ENCODE results near the gene NAALADL2. TPM values are rescaled to one million over a fixed set of nuclear protein-coding genes. Genes with fewer than 3 reads are reported as not detected.

NAALADL2 gene
- total and polyA plus RNA-seq, 2 of the 13 experiments (the other 11 are each of a cell fraction or from before 2014, with no cell fraction given): 0.08 TPM; not detected in 1

GRCh38 chr3:174907027-174907426, 47.9 kb downstream of the NAALADL2 start (continued):
- TF ChIP-seq TERF1 (CRISPR knock-in tag; IDR thresholded peaks at IDR 0.05) (no peak), ARID3A (IDR thresholded peaks at IDR 0.05; ENCODE audit: low read depth, low read length) (no peak), ZNF841 (CRISPR knock-in tag; IDR thresholded peaks at IDR 0.05; ENCODE audit: borderline replicate concordance) (no peak), NFKBIZ (CRISPR knock-in tag; IDR thresholded peaks at IDR 0.05) (no peak)

DNA sequence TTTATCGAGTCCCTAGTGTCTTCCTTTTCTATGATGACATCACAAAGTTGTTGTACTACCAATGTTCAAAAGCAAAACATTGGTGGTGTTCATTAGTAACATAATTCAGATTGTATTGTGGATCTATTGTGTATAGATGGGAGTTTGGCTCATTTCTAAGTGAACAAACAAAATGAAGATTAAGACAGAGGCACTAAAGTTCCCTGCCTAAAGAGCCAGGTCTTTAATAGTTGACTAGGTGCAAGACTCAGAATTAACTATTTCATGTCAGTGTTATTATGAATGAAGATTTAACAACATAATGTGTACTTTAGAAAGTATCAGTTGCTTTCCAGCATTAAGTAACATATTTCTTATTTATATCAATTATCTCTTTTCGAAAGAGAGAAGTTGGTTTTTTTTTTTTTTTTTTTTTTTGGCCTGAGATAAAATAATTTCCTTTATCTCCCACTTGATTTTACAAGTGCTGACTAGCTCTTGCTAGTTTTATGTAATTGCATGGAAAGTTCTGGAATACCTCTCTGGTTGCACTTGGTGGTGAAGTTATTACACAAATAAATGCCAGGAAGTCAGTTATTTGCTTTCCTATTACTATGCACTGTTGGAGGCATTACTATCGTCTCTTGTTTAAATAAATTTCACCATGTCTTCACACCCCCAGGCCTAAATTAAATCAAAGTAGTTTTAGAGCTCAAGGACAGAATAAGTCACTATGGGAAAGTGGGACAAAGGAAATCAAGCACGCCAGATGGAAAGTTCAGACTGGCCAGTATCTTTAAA, 48.7 kb downstream of the NAALADL2 start:
- H3K4me3 ChIP-seq (replicated peaks in 1 of 3; ENCODE audit: insufficient read depth in 1 of 3, low read depth in 2 of 3, low read length in 3 of 3): no peak overlapping the region
- TF ChIP-seq IKZF1 (IDR thresholded peaks at IDR 0.05) (no peak), HCFC1 (IDR thresholded peaks at IDR 0.05; ENCODE audit: low read depth, low read length) (no peak), ZMAT3 (CRISPR knock-in tag; conservative IDR thresholded peaks at IDR 0.05) (no peak), ZNF784 (CRISPR knock-in tag; IDR thresholded peaks at IDR 0.05; ENCODE audit: borderline replicate concordance) (no peak), ATF7 (IDR thresholded peaks at IDR 0.05) (0 out of 2 replicates have a peak, but pooled peaks have one; percentile 3), ATF7 (CRISPR knock-in tag; IDR thresholded peaks at IDR 0.05) (no peak), ZNF557 (CRISPR knock-in tag; IDR thresholded peaks at IDR 0.05) (no peak), DMAP1 (CRISPR knock-in tag; IDR thresholded peaks at IDR 0.05) (no peak), TEAD2 (CRISPR knock-in tag; IDR thresholded peaks at IDR 0.05) (no peak), CREB1 (IDR thresholded peaks at IDR 0.05) (peak; percentile 37; the same call in 1 of the 2 replicates), CREB1 (CRISPR knock-in tag; IDR thresholded peaks at IDR 0.05) (no peak), FOSL2 (CRISPR knock-in tag; IDR thresholded peaks at IDR 0.05) (no peak), STAT5B (CRISPR knock-in tag; IDR thresholded peaks at IDR 0.05) (no peak), ZNF605 (CRISPR knock-in tag; IDR thresholded peaks at IDR 0.05) (no peak), ZFP36 (IDR thresholded peaks at IDR 0.05; ENCODE audit: borderline replicate concordance, low read depth, low read length, partially characterized antibody) (no peak)
- no peak for DNase-seq (ENCODE audit: low spot score)
- in situ Hi-C loops (cut with HindIII; ENCODE audit: extremely low pct_ligation_motif_present, low pct_unique_long_range_greater_than_20kb): no loop called here
- no peak overlapping the region for H3K4me2 ChIP-seq (ENCODE audit: low read depth, low read length)
- H4K20me1 ChIP-seq (ENCODE audit: insufficient read depth, low read length): no peaks in the 10 kb centered on the region
- no peaks in the 10 kb centered on the region for H3K36me3 ChIP-seq (replicated peaks in 1 of 2; ENCODE audit: control insufficient read depth in 1 of 2, insufficient read depth in 2 of 2, low read length in 2 of 2)
- intact Hi-C loops (cut with micrococcal nuclease; ENCODE audit: unreplicated experiment): no loop called here
- BruUV-seq (replicated peaks): no TSS peak
- no peaks in the 10 kb centered on the region for H3K27me3 ChIP-seq (ENCODE audit: control insufficient read depth in 1 of 2, insufficient read depth in 2 of 2, low read length in 2 of 2)
- H3K4me1 ChIP-seq (ENCODE audit: insufficient read depth, low read length): no peaks in the 10 kb centered on the region
- no peak overlapping the region for H3K9ac ChIP-seq (ENCODE audit: insufficient read depth, low read depth, low read length)
- CTCF ChIA-PET (ENCODE audit: low intra/inter-chr PET ratio, low total read pairs): no interaction called here
- no peak overlapping the region for H3K27ac ChIP-seq (ENCODE audit: extremely low read length, insufficient read depth, low read length)
- no peak for ATAC-seq
- FAIRE-seq: no peak
- no peak overlapping the region for H2AFZ ChIP-seq (ENCODE audit: low read length)
- H3K79me2 ChIP-seq (ENCODE audit: insufficient read depth, low read length): no peaks in the 10 kb centered on the region
- POLR2A ChIA-PET: no interaction called here
- WGBS (ENCODE audit: low lambda C conversion rate): 6% methylated on average over 4 of the region's 4 CpGs
- no peaks in the 10 kb centered on the region for H3K9me3 ChIP-seq (ENCODE audit: low read length)
